IMR-90 (cell line): ENCODE results near the gene SORBS1. TPM values are rescaled to one million over a fixed set of nuclear protein-coding genes. Genes with fewer than 3 reads are reported as not detected.

Experiments
- ATAC-seq: fragments of 200-7000 bp; cut with Tn5 transposase; 2 replicates; pipeline ENCODE4 v1.9.1; 2020; ENCODE audit warnings: low read depth, mild to moderate bottlenecking, moderate library complexity
- BruUV-seq: library from RNA; stranded (reverse); fragments of 400-500 nt; replicated peaks from 2 replicates; lab custom pipeline; 2021; lab: Mats Ljungman, UMichigan
- CTCF ChIA-PET: fragments of 300-600 bp; formaldehyde crosslinking; extraction: SDS; loops from one replicate; lab custom pipeline; 2021; ENCODE audit warnings: antibody characterized with exemption; lab: Yijun Ruan, JAX
- POLR2A ChIA-PET: fragments of 300-600 bp; sonication (Branson Sonifier 250); formaldehyde crosslinking; loops from one replicate; lab custom pipeline; 2022; ENCODE audit warnings: antibody characterized with exemption; ENCODE audit not compliant: unreplicated experiment; lab: Charles Lee
- DNase-seq: peaks from one replicate; pipeline ENCODE4 v3.0.0; 2013
- H2AFZ ChIP-seq: replicated peaks from 2 replicates; pipeline ENCODE3; 2013; ENCODE audit warnings: low read length, mild to moderate bottlenecking; ENCODE audit not compliant: poor library complexity
- H2AK5ac ChIP-seq: 2 replicates; pipeline ENCODE4 v1.6.1; 2013; ENCODE audit warnings: low read depth, low read length, inconsistent platforms
- H2AK9ac ChIP-seq: replicated peaks from 2 replicates; pipeline ENCODE3; 2013; ENCODE audit warnings: mild to moderate bottlenecking, low read depth, low read length, moderate library complexity; ENCODE audit not compliant: poor library complexity
- H2BK120ac ChIP-seq: 2 replicates; pipeline ENCODE4 v1.6.1; 2013; ENCODE audit warnings: low read depth, low read length, inconsistent platforms
- H2BK15ac ChIP-seq: 3 replicates; pipeline ENCODE4 v1.6.1; 2013; ENCODE audit warnings: low read depth, low read length, inconsistent platforms
- H2BK20ac ChIP-seq: 2 replicates; pipeline ENCODE4 v1.6.1; 2013; ENCODE audit warnings: low read depth, mild to moderate bottlenecking, inconsistent platforms, low read length, moderate library complexity
- H2BK5ac ChIP-seq: 2 replicates; pipeline ENCODE4 v1.6.1; 2013; ENCODE audit warnings: mild to moderate bottlenecking, low read depth, low read length, inconsistent platforms; ENCODE audit not compliant: poor library complexity, severe bottlenecking
- H3K14ac ChIP-seq: replicated peaks from 2 replicates; pipeline ENCODE4 v1.6.1; 2013; ENCODE audit warnings: low read depth, low read length, inconsistent platforms
- H3K18ac ChIP-seq: 2 replicates; pipeline ENCODE4 v1.6.1; 2013; ENCODE audit warnings: low read depth, low read length, control low read depth
- H3K23ac ChIP-seq: 2 replicates; pipeline ENCODE4 v1.6.1; 2013; ENCODE audit warnings: low read depth, low read length, inconsistent platforms
- H3K27ac ChIP-seq: 2 replicates; pipeline ENCODE4 v1.5.1; 2013; ENCODE audit warnings: mild to moderate bottlenecking, control low read depth, low read length; ENCODE audit not compliant: insufficient read depth
- H3K27me3 ChIP-seq: 2 replicates; pipeline ENCODE4 v1.6.1; 2013; ENCODE audit warnings: low read length; ENCODE audit not compliant: control insufficient read depth, insufficient read depth
- H3K36me3 ChIP-seq: 2 replicates; pipeline ENCODE4 v1.6.1; 2013; ENCODE audit warnings: low read length, mixed read lengths; ENCODE audit not compliant: control insufficient read depth, insufficient read depth
- H3K4ac ChIP-seq: 2 replicates; pipeline ENCODE4 v1.6.1; 2013; ENCODE audit warnings: low read depth, low read length, inconsistent platforms
- H3K4me1 ChIP-seq: 2 replicates; pipeline ENCODE4 v1.6.1; 2013; ENCODE audit warnings: low read length, mixed read lengths; ENCODE audit not compliant: control insufficient read depth, insufficient read depth
- H3K4me2 ChIP-seq: 2 replicates; pipeline ENCODE4 v1.6.1; 2013; ENCODE audit warnings: low read depth, mild to moderate bottlenecking, control low read depth, low read length, moderate library complexity
- H3K4me3 ChIP-seq: 2 replicates; pipeline ENCODE4 v1.5.1; 2013; ENCODE audit warnings: low read depth, mild to moderate bottlenecking, control low read depth, low read length, moderate library complexity; ENCODE audit not compliant: insufficient read depth
- H3K56ac ChIP-seq: 2 replicates; pipeline ENCODE4 v1.6.1; 2013; ENCODE audit warnings: low read length, inconsistent platforms; ENCODE audit not compliant: insufficient read depth; ENCODE audit errors: extremely low read depth
- H3K79me1 ChIP-seq, 2 experiments: 2 replicates each; pipeline ENCODE4 v1.6.1; 2013; ENCODE audit warnings: low read length in 2 of 2, inconsistent platforms in 1 of 2, low read depth in 1 of 2
- H3K9ac ChIP-seq: 2 replicates; pipeline ENCODE4 v1.6.1; 2013; ENCODE audit warnings: low read depth, low read length, control low read depth
- H3K9me1 ChIP-seq: 2 replicates; pipeline ENCODE4 v1.6.1; 2013; ENCODE audit warnings: low read length, inconsistent platforms; ENCODE audit not compliant: insufficient read depth
- H3K9me3 ChIP-seq: 2 replicates; pipeline ENCODE4 v1.6.1; 2013; ENCODE audit warnings: low read length; ENCODE audit not compliant: control insufficient read depth, insufficient read depth
- H4K20me1 ChIP-seq: 2 replicates; pipeline ENCODE4 v1.6.1; 2013; ENCODE audit warnings: low read length, inconsistent platforms; ENCODE audit not compliant: insufficient read depth
- H4K5ac ChIP-seq: 2 replicates; pipeline ENCODE4 v1.6.1; 2013; ENCODE audit warnings: mild to moderate bottlenecking, low read depth, low read length, control low read depth
- H4K8ac ChIP-seq, 2 experiments: 2 replicates each; pipeline ENCODE4 v1.6.1; 2013; ENCODE audit warnings: low read depth in 2 of 2, low read length in 2 of 2, control low read depth in 1 of 2, inconsistent platforms in 1 of 2
- H4K91ac ChIP-seq: 2 replicates; pipeline ENCODE4 v1.6.1; 2013; ENCODE audit warnings: low read depth, low read length, inconsistent platforms; ENCODE audit not compliant: insufficient read depth
- BHLHE40 ChIP-seq: fragments of 150-350 bp; IDR thresholded peaks from 2 replicates; pipeline ENCODE4 v1.6.1; 2016; ENCODE audit warnings: mild to moderate bottlenecking, low read depth, low read length
- CHD1 ChIP-seq: IDR thresholded peaks from 2 replicates; pipeline ENCODE4 v1.6.1; 2012; ENCODE audit warnings: low read depth, low read length, improper control_type of control experiment
- FOS ChIP-seq: fragments of 150-350 bp; IDR thresholded peaks from 2 replicates; pipeline ENCODE4 v1.6.1; 2016; ENCODE audit warnings: low read depth, low read length
- MAFK ChIP-seq: IDR thresholded peaks from 2 replicates; pipeline ENCODE4 v1.6.1; 2012; ENCODE audit warnings: low read depth, low read length, improper control_type of control experiment
- MXI1 ChIP-seq: IDR thresholded peaks from 2 replicates; pipeline ENCODE4 v1.6.1; 2012; ENCODE audit warnings: low read depth, mild to moderate bottlenecking, low read length, moderate library complexity, borderline replicate concordance
- POLR2A ChIP-seq: IDR thresholded peaks from 2 replicates; pipeline ENCODE4 v1.6.1; 2012; ENCODE audit warnings: mild to moderate bottlenecking, low read depth, low read length
- RAD21 ChIP-seq: IDR thresholded peaks from 2 replicates; pipeline ENCODE4 v1.6.1; 2012; ENCODE audit warnings: low read length, improper control_type of control experiment
- RCOR1 ChIP-seq: IDR thresholded peaks from 2 replicates; pipeline ENCODE4 v1.6.1; 2012; ENCODE audit warnings: mild to moderate bottlenecking, low read length, improper control_type of control experiment; ENCODE audit not compliant: insufficient replicate concordance
- SMC3 ChIP-seq: fragments of 150-350 bp; IDR thresholded peaks from 2 replicates; pipeline ENCODE4 v1.6.1; 2016; ENCODE audit warnings: low read depth, mild to moderate bottlenecking, antibody characterized with exemption, low read length, moderate library complexity
- WGBS, 2 experiments: methylation state at CpG; one replicate each; pipeline versions ENCODE4 v1.1.5 to v1.1.7; 2013; ENCODE audit warnings: missing lambda C conversion rate in 2 of 2; ENCODE audit not compliant: insufficient read length in 1 of 2; ENCODE audit errors: extremely low coverage in 2 of 2; 5-methylcytosine and 5-hydroxymethylcytosine counted together
- dilution Hi-C: fragments of 300-500 bp; cut with HindIII; formaldehyde crosslinking; loops from one replicate; pipeline ENCODE4 v1.14.3; 2018; ENCODE audit warnings: low sequenced_read_pairs; ENCODE audit not compliant: unreplicated experiment
- in situ Hi-C: fragments of 300-500 bp; cut with MboI; formaldehyde crosslinking; loops from 3 replicates; pipeline ENCODE4 v1.14.3; 2019; ENCODE audit warnings: low sequenced_read_pairs, inconsistent platforms, mixed read lengths
- intact Hi-C: fragments of 100-400 bp; cut with micrococcal nuclease; formaldehyde crosslinking; loops from 2 replicates; pipeline ENCODE4 v1.10.0; 2022
- polyA plus RNA-seq, 3 experiments: library from polyadenylated mRNA; depleted of rRNA; stranded (reverse); fragments of >200 nt; gene quantifications; 2 replicates each; pipeline ENCODE4 v1.2.3, GENCODE V29; 2012; ENCODE audit warnings: low replicate concordance in 1 of 3
- total RNA-seq: library from RNA; depleted of rRNA; stranded (reverse); fragments of >200 nt; gene quantifications from 2 replicates; pipeline ENCODE4 v1.2.3, GENCODE V29; 2012
- TF ChIP-seq, protein P1 (sequence below): fragments of 150-350 bp; IDR thresholded peaks from 2 replicates; pipeline ENCODE4 v1.6.1; 2016; ENCODE audit warnings: low read depth, mild to moderate bottlenecking, low read length, moderate library complexity, borderline replicate concordance
- TF ChIP-seq, protein P2 (sequence below): fragments of 150-350 bp; IDR thresholded peaks from 2 replicates; pipeline ENCODE4 v1.6.1; 2017; ENCODE audit warnings: mild to moderate bottlenecking, antibody characterized with exemption, low read length, low read depth
- TF ChIP-seq, protein P3 (sequence below): conservative IDR thresholded peaks from 2 replicates; pipeline ENCODE4 v1.5.1; 2012; ENCODE audit warnings: mild to moderate bottlenecking, low read depth, low read length, improper control_type of control experiment

Gene SORBS1
- total and polyA plus RNA-seq, 2 of the 4 experiments (the other 2 are of a cell fraction): 0.18 to 0.32 TPM

DNA sequence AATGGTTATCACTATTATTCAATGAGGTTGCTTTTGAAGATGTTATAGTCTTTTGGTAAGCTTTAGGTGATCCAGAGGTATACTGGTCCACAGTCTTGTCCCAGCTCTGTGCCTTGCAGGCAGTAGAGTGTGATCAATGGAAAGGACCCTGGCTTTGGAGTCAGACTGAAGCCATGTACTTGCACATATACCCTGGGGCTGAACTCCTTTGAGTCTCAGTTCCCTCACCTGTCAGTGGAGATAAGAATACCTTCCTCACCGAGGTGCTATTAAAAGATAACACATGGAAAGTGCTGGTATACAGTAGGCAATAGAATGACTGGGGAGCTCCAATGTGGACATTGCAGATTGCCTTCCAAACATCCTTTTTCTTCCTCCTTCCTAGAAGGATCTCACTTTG is 254.3 kb downstream of the SORBS1 start:
- H3K4me2 ChIP-seq: no peak overlapping the region
- no peak overlapping the region for H2AK9ac ChIP-seq
- no peak overlapping the region for H3K27ac ChIP-seq
- intact Hi-C loops (no loop called here), dilution Hi-C loops (no loop called here), in situ Hi-C loops (no loop called here)
- H3K9me3 ChIP-seq: no peaks in the 10 kb centered on the region
- H4K5ac ChIP-seq: peak overlapping the region; percentile 63; the same call in 1 of the 2 replicates
- H2AFZ ChIP-seq: no peak overlapping the region
- ATAC-seq: no peak
- H3K36me3 ChIP-seq: no peaks in the 10 kb centered on the region
- H2AK5ac ChIP-seq: peak overlapping the region; percentile 74
- peaks cover 3% of the 10 kb centered on the region; the same call in 1 of the 2 replicates for H4K20me1 ChIP-seq
- H3K14ac ChIP-seq: no peak overlapping the region
- ChIA-PET CTCF (no interaction called here), POLR2A (no interaction called here)
- 0 out of 2 replicates have a peak overlapping the region, but pooled peaks have one; percentile 4 for H3K23ac ChIP-seq
- peak overlapping the region; percentile 28; the same call in 1 of the 2 replicates for H3K4ac ChIP-seq
- H3K4me1 ChIP-seq: peaks cover 15% of the 10 kb centered on the region
- peak overlapping the region; percentile 22 to 29; a peak in 2 of 4 replicates for H4K8ac ChIP-seq
- H3K27me3 ChIP-seq: no peaks in the 10 kb centered on the region
- no peaks in the 10 kb centered on the region for H3K79me1 ChIP-seq
- H2BK20ac ChIP-seq: peak overlapping the region; percentile 58
- 0 out of 2 replicates have a peak overlapping the region, but pooled peaks have one; percentile 1 for H4K91ac ChIP-seq
- H2BK120ac ChIP-seq: peak overlapping the region; percentile 43
- H2BK5ac ChIP-seq: peak overlapping the region; percentile 27
- no peak overlapping the region for H3K4me3 ChIP-seq
- no peak for DNase-seq
- BruUV-seq: no TSS peak
- no peak overlapping the region for H3K9ac ChIP-seq
- no peak for TF ChIP-seq CHD1
- TF ChIP-seq, protein P1, sequence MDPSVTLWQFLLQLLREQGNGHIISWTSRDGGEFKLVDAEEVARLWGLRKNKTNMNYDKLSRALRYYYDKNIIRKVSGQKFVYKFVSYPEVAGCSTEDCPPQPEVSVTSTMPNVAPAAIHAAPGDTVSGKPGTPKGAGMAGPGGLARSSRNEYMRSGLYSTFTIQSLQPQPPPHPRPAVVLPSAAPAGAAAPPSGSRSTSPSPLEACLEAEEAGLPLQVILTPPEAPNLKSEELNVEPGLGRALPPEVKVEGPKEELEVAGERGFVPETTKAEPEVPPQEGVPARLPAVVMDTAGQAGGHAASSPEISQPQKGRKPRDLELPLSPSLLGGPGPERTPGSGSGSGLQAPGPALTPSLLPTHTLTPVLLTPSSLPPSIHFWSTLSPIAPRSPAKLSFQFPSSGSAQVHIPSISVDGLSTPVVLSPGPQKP: no peak
- TF ChIP-seq FOS: no peak
- TF ChIP-seq POLR2A: no peak
- TF ChIP-seq, protein P2, sequence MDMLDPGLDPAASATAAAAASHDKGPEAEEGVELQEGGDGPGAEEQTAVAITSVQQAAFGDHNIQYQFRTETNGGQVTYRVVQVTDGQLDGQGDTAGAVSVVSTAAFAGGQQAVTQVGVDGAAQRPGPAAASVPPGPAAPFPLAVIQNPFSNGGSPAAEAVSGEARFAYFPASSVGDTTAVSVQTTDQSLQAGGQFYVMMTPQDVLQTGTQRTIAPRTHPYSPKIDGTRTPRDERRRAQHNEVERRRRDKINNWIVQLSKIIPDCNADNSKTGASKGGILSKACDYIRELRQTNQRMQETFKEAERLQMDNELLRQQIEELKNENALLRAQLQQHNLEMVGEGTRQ: no peak
- no peak for TF ChIP-seq MAFK
- no peak for TF ChIP-seq SMC3
- no peak for TF ChIP-seq RAD21
- TF ChIP-seq BHLHE40: no peak
- TF ChIP-seq, protein P3, sequence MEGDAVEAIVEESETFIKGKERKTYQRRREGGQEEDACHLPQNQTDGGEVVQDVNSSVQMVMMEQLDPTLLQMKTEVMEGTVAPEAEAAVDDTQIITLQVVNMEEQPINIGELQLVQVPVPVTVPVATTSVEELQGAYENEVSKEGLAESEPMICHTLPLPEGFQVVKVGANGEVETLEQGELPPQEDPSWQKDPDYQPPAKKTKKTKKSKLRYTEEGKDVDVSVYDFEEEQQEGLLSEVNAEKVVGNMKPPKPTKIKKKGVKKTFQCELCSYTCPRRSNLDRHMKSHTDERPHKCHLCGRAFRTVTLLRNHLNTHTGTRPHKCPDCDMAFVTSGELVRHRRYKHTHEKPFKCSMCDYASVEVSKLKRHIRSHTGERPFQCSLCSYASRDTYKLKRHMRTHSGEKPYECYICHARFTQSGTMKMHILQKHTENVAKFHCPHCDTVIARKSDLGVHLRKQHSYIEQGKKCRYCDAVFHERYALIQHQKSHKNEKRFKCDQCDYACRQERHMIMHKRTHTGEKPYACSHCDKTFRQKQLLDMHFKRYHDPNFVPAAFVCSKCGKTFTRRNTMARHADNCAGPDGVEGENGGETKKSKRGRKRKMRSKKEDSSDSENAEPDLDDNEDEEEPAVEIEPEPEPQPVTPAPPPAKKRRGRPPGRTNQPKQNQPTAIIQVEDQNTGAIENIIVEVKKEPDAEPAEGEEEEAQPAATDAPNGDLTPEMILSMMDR: no peak
- no peak for TF ChIP-seq MXI1
- no peak for TF ChIP-seq RCOR1
- H3K56ac ChIP-seq: no peak overlapping the region
- peaks cover 14% of the 10 kb centered on the region for H3K9me1 ChIP-seq
- peak overlapping the region; percentile 46; the same call in 2 of the 3 replicates for H2BK15ac ChIP-seq
- H3K18ac ChIP-seq: peak overlapping the region; percentile 77; the same call in 1 of the 2 replicates
- no CpG with 5 or more reads among the region's 1 CpG for WGBS, 2 experiments
